K562 (cell line): ENCODE measurements around the gene TSHZ1. TPM values are rescaled to one million over a fixed set of nuclear protein-coding genes. Genes with fewer than 3 reads are reported as not detected.

Experiments
- CREB1 ChIP-seq, 2 experiments: sonication (generic) in 1 of 2; formaldehyde crosslinking in 1 of 2; IDR thresholded peaks; 2 replicates each; pipeline versions ENCODE4 v1.6.1 to v1.8.0; 2012 to 2022; ENCODE audit warnings: inconsistent platforms in 1 of 2, mild to moderate bottlenecking in 1 of 2, missing genetic modification reagents in 1 of 2, moderate library complexity in 1 of 2
- EGR1 ChIP-seq: fragments of 450-650 bp; conservative IDR thresholded peaks from 2 replicates; pipeline ENCODE4 v1.6.1; 2017; ENCODE audit warnings: mild to moderate bottlenecking
- ELF4 ChIP-seq: fragments of 450-650 bp; formaldehyde crosslinking; IDR thresholded peaks from 2 replicates; pipeline ENCODE4 v1.4.0; 2022; ENCODE audit warnings: missing genetic modification characterization
- HDAC1 ChIP-seq, 2 experiments: fragments of 450-650 bp; IDR thresholded peaks; 2 replicates each; pipeline ENCODE4 v1.6.1; 2016 to 2017; ENCODE audit warnings: inconsistent platforms in 1 of 2, mild to moderate bottlenecking in 1 of 2, moderate library complexity in 1 of 2
- KLF16 ChIP-seq: IDR thresholded peaks from 2 replicates; pipeline ENCODE4 v1.6.1; 2016; ENCODE audit warnings: antibody characterized with exemption
- LEF1 ChIP-seq: fragments of 450-650 bp; IDR thresholded peaks from 2 replicates; pipeline ENCODE4 v1.6.1; 2016; ENCODE audit warnings: mild to moderate bottlenecking
- MEIS2 ChIP-seq: fragments of 450-650 bp; IDR thresholded peaks from 2 replicates; pipeline ENCODE4 v1.6.1; 2014; ENCODE audit warnings: mild to moderate bottlenecking; ENCODE audit not compliant: partially characterized antibody
- OTX1 ChIP-seq: fragments of 450-650 bp; formaldehyde crosslinking; IDR thresholded peaks from 2 replicates; pipeline ENCODE4 v1.4.0; 2022; ENCODE audit warnings: mild to moderate bottlenecking
- PHF20 ChIP-seq: fragments of 450-650 bp; IDR thresholded peaks from 2 replicates; pipeline ENCODE4 v1.6.1; 2018; ENCODE audit not compliant: partially characterized antibody
- POLR2G ChIP-seq: fragments of 200-400 bp; formaldehyde crosslinking; IDR thresholded peaks from 2 replicates; pipeline ENCODE4 v1.6.1; 2017; ENCODE audit warnings: low read depth, mild to moderate bottlenecking, antibody characterized with exemption, low read length, moderate library complexity
- PTBP1 ChIP-seq: fragments of 200-400 bp; formaldehyde crosslinking; IDR thresholded peaks from 2 replicates; pipeline ENCODE4 v1.6.1; 2017; ENCODE audit warnings: low read depth, low read length
- RAD51 ChIP-seq: fragments of 450-650 bp; IDR thresholded peaks from 2 replicates; pipeline ENCODE4 v1.7.1; 2016; ENCODE audit warnings: low read depth, mild to moderate bottlenecking, borderline replicate concordance
- RFX1 ChIP-seq: fragments of 450-650 bp; IDR thresholded peaks from 2 replicates; pipeline ENCODE4 v1.6.1; 2016; ENCODE audit warnings: mild to moderate bottlenecking, moderate library complexity
- SMARCA5 ChIP-seq: fragments of 450-650 bp; IDR thresholded peaks from 2 replicates; pipeline ENCODE4 v1.6.1; 2016
- TAF1 ChIP-seq: IDR thresholded peaks from 2 replicates; pipeline ENCODE4 v1.6.1; 2011; ENCODE audit warnings: mild to moderate bottlenecking, low read length, moderate library complexity; ENCODE audit not compliant: insufficient read depth, control insufficient read depth, severe bottlenecking; ENCODE audit errors: extremely low read depth
- ZBTB17 ChIP-seq: fragments of 450-650 bp; formaldehyde crosslinking; IDR thresholded peaks from 2 replicates; pipeline ENCODE4 v1.4.0; 2020; ENCODE audit warnings: mild to moderate bottlenecking
- ZC3H11A ChIP-seq: IDR thresholded peaks from 2 replicates; pipeline ENCODE4 v1.6.1; 2012; ENCODE audit warnings: low read depth, low read length, improper control_type of control experiment
- ZFX ChIP-seq: sonication (generic); formaldehyde crosslinking; IDR thresholded peaks from 2 replicates; pipeline ENCODE4 v1.8.0; 2022; ENCODE audit warnings: mild to moderate bottlenecking, missing genetic modification reagents, moderate library complexity
- ZNF431 ChIP-seq: sonication (generic); formaldehyde crosslinking; IDR thresholded peaks from 2 replicates; pipeline ENCODE4 v1.8.0; 2022; ENCODE audit warnings: mild to moderate bottlenecking, missing genetic modification reagents
- ZNF551 ChIP-seq: fragments of 250-450 bp; sonication (Bioruptor Pico); IDR thresholded peaks from 2 replicates; pipeline ENCODE4 v1.5.0; 2021; ENCODE audit warnings: mild to moderate bottlenecking, moderate library complexity
- ZNF707 ChIP-seq: fragments of 250-450 bp; sonication (Bioruptor Pico); conservative IDR thresholded peaks from 2 replicates; pipeline ENCODE4 v1.8.0; 2022; ENCODE audit warnings: inconsistent platforms, mild to moderate bottlenecking, moderate library complexity
- polyA plus RNA-seq, 8 experiments: library from polyadenylated mRNA; depleted of rRNA in 4 of 8; stranded (reverse) in 5 of 8; unstranded in 3 of 8; fragments of >200 nt; fragmentation: Nextera tagmentation in 2 of 8; fragmentation: Illumina TruSeq in 1 of 8; extraction: Ambion mirVana in 2 of 8; extraction: Trizol in 1 of 8; gene quantifications; 2 replicates each; pipeline versions ENCODE4 v1.2.1 to v1.2.3, GENCODE V29; 2011 to 2014; ENCODE audit warnings: inconsistent platforms in 1 of 8, missing spikeins in 1 of 8
- total RNA-seq, 7 experiments: library from RNA; depleted of rRNA in 6 of 7; stranded (reverse); fragments of >200 nt in 6 of 7; fragmentation: Illumina TruSeq in 2 of 7; extraction: Trizol in 2 of 7; gene quantifications; 2 replicates each; pipeline versions ENCODE4 v1.2.1 to v1.2.3, GENCODE V29; 2011 to 2021; ENCODE audit warnings: low replicate concordance in 1 of 7
- TF ChIP-seq, protein P1 (sequence below): fragments of 450-650 bp; IDR thresholded peaks from 2 replicates; pipeline ENCODE4 v1.6.1; 2016
- TF ChIP-seq, protein P2 (sequence below), 2 experiments: IDR thresholded peaks; 2 replicates each; pipeline ENCODE4 v1.6.1; 2011; ENCODE audit warnings: borderline replicate concordance in 1 of 2, control low read depth in 1 of 2, low read depth in 1 of 2, low read length in 1 of 2, mild to moderate bottlenecking in 1 of 2, mixed read lengths in 1 of 2, moderate library complexity in 1 of 2; ENCODE audit not compliant: insufficient read depth in 1 of 2, insufficient read length in 1 of 2, poor library complexity in 1 of 2, severe bottlenecking in 1 of 2; ENCODE audit errors: extremely low read depth in 1 of 2
- TF ChIP-seq, protein P3 (sequence below), 2 experiments: IDR thresholded peaks in 1 of 2; conservative IDR thresholded peaks in 1 of 2; 2 replicates each; pipeline ENCODE4 v1.6.1; 2016; ENCODE audit warnings: low read depth in 2 of 2, mild to moderate bottlenecking in 1 of 2, missing compliant biosample characterization in 1 of 2, missing genetic modification characterization in 1 of 2, moderate library complexity in 1 of 2

The TSHZ1 gene
- total and polyA plus RNA-seq, 9 of the 15 experiments (the other 6 are each of a cell fraction or from before 2014, with no cell fraction given) = 1.1 to 7.2 (median 2.7) TPM

DNA sequence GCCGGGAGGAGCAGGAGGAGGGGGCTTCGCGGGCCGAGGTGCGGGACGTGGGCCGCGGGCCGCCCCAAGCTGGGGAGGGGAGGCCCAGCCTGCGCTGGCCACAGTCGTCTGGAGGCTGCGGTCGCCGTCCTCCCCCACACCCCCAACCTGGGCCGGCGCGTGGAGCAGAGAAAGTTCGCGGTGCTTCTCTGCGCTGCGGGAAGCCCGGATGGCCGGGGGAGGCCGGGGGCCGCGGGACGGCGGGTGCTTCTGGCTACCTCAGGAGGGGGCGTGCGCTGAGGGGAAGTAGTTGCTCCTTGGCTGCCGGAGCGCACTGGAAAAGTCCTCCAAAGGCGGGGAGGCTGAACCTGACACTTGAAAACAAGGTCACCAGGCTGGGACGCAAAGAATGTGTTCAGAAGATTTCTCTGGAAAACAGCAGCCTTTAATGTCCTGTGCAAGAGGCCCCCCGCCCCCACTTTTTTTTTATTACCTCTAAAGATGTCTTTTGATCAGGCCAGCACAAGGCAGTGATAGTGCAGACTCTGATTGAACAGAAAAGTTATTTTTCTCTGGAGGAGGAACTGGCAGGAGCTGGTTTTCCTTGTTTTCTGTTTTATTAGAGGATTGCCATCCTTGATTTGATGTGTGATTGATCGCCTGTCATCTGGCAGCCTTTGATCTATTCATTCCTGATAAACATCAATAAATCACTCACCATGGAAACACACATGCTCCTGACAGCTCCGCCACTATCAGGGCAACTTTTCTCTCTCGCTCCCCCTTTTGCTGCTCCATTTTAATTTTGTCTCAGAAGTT, 1.6 kb downstream of the TSHZ1 start (continued):
- TF ChIP-seq, protein P1, sequence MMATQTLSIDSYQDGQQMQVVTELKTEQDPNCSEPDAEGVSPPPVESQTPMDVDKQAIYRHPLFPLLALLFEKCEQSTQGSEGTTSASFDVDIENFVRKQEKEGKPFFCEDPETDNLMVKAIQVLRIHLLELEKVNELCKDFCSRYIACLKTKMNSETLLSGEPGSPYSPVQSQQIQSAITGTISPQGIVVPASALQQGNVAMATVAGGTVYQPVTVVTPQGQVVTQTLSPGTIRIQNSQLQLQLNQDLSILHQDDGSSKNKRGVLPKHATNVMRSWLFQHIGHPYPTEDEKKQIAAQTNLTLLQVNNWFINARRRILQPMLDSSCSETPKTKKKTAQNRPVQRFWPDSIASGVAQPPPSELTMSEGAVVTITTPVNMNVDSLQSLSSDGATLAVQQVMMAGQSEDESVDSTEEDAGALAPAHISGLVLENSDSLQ = peak; percentile 86
- no peak for TF ChIP-seq ELF4 (CRISPR knock-in tag)
- TF ChIP-seq PTBP1 = no peak
- no peak for TF ChIP-seq KLF16
- no peak for TF ChIP-seq RAD51
- TF ChIP-seq POLR2G = peak; percentile 53
- TF ChIP-seq, protein P2, sequence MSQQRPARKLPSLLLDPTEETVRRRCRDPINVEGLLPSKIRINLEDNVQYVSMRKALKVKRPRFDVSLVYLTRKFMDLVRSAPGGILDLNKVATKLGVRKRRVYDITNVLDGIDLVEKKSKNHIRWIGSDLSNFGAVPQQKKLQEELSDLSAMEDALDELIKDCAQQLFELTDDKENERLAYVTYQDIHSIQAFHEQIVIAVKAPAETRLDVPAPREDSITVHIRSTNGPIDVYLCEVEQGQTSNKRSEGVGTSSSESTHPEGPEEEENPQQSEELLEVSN (IDR thresholded peaks at IDR 0.05; ENCODE audit: borderline replicate concordance in 1 of 2, extremely low read depth in 1 of 2, insufficient read depth in 1 of 2, insufficient read length in 1 of 2, low read depth in 1 of 2, low read length in 1 of 2, poor library complexity in 1 of 2, severe bottlenecking in 1 of 2) = peak in 1 of 2 experiments; percentile 10
- no peak for TF ChIP-seq HDAC1 (IDR thresholded peaks at IDR 0.05)
- no peak for TF ChIP-seq CREB1 (IDR thresholded peaks at IDR 0.05)
- no peak for TF ChIP-seq CREB1 (CRISPR knock-in tag; IDR thresholded peaks at IDR 0.05)
- TF ChIP-seq ZNF551 (CRISPR knock-in tag) = no peak
- TF ChIP-seq, protein P3, sequence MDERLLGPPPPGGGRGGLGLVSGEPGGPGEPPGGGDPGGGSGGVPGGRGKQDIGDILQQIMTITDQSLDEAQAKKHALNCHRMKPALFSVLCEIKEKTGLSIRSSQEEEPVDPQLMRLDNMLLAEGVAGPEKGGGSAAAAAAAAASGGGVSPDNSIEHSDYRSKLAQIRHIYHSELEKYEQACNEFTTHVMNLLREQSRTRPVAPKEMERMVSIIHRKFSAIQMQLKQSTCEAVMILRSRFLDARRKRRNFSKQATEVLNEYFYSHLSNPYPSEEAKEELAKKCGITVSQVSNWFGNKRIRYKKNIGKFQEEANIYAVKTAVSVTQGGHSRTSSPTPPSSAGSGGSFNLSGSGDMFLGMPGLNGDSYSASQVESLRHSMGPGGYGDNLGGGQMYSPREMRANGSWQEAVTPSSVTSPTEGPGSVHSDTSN (CRISPR knock-in tag; IDR thresholded peaks at IDR 0.05; ENCODE audit: low read depth) = no peak
- TF ChIP-seq, protein P3 (tag; conservative IDR thresholded peaks at IDR 0.05; ENCODE audit: low read depth) = peak; percentile 90
- peak; percentile 89 for TF ChIP-seq LEF1
- no peak for TF ChIP-seq ZC3H11A
- 0 out of 2 replicates have a peak, but pooled peaks have one; percentile 51 for TF ChIP-seq ZBTB17 (CRISPR knock-in tag)
- no peak for TF ChIP-seq ZNF707 (CRISPR knock-in tag)
- peak; percentile 41 for TF ChIP-seq ZFX (CRISPR knock-in tag)
- TF ChIP-seq MEIS2 = peak; percentile 93
- TF ChIP-seq ZNF431 = no peak
- TF ChIP-seq RFX1 = peak; percentile 34; the same call in 1 of the 2 replicates
- TF ChIP-seq EGR1 = peak; percentile 35; the same call in 1 of the 2 replicates
- TF ChIP-seq PHF20 = no peak
- TF ChIP-seq SMARCA5 = no peak
- peak; percentile 45 for TF ChIP-seq TAF1
- no peak for TF ChIP-seq OTX1 (CRISPR knock-in tag)
